Loucy (cell line): Measurements from ENCODE around the gene ARHGEF26.
A peak's percentile ranks its signal among the peaks of the same experiment; 100 is the strongest.

Experiments
- H2AFZ ChIP-seq: fragments of 200-600 bp; sonication (generic); 2 replicates; pipeline ENCODE4 v1.6.0; 2016; ENCODE audit warnings: antibody characterized with exemption, mild to moderate bottlenecking, low read length, moderate library complexity
- H3F3A ChIP-seq: fragments of 200-600 bp; 2 replicates; pipeline ENCODE4 v1.6.0; 2016; ENCODE audit warnings: antibody characterized with exemption, low read depth, mild to moderate bottlenecking
- H3K27me3 ChIP-seq: fragments of 200-600 bp; sonication (generic); 2 replicates; pipeline ENCODE4 v1.6.1; 2014; ENCODE audit warnings: low read length, mild to moderate bottlenecking; ENCODE audit not compliant: insufficient read depth, poor library complexity, severe bottlenecking
- H3K36me3 ChIP-seq: fragments of 200-600 bp; sonication (generic); 2 replicates; pipeline ENCODE4 v1.6.1; 2016; ENCODE audit warnings: low read length; ENCODE audit not compliant: insufficient read depth
- H3K4me1 ChIP-seq: fragments of 200-600 bp; sonication (generic); 2 replicates; pipeline ENCODE4 v1.5.1; 2014; ENCODE audit warnings: low read length, mild to moderate bottlenecking; ENCODE audit not compliant: insufficient read depth, poor library complexity, severe bottlenecking
- H3K4me2 ChIP-seq: fragments of 200-600 bp; sonication (generic); 2 replicates; pipeline ENCODE4 v1.6.0; 2014; ENCODE audit warnings: antibody characterized with exemption, low read length, low read depth, mild to moderate bottlenecking; ENCODE audit not compliant: poor library complexity, severe bottlenecking
- H3K4me3 ChIP-seq: fragments of 200-600 bp; sonication (generic); 2 replicates; pipeline ENCODE4 v1.5.1; 2014; ENCODE audit warnings: low read length, mild to moderate bottlenecking, mixed read lengths; ENCODE audit not compliant: poor library complexity, severe bottlenecking
- H3K79me2 ChIP-seq: fragments of 200-600 bp; sonication (generic); 2 replicates; pipeline ENCODE4 v1.6.1; 2014; ENCODE audit warnings: low read length; ENCODE audit not compliant: insufficient read depth
- H3K9ac ChIP-seq: fragments of 200-600 bp; sonication (generic); 2 replicates; pipeline ENCODE4 v1.6.0; 2014; ENCODE audit warnings: mild to moderate bottlenecking, low read depth, low read length, moderate library complexity; ENCODE audit not compliant: poor library complexity, severe bottlenecking
- H3K9me2 ChIP-seq: fragments of 200-600 bp; sonication (generic); replicated peaks from 2 replicates; pipeline ENCODE4 v1.6.1; 2016; ENCODE audit warnings: low read depth, low read length, mixed read lengths
- H3K9me3 ChIP-seq: fragments of 200-600 bp; sonication (generic); 2 replicates; pipeline ENCODE4 v1.6.1; 2014; ENCODE audit warnings: mild to moderate bottlenecking, antibody characterized with exemption, low read length, low read depth; ENCODE audit not compliant: insufficient read depth
- H4K20me1 ChIP-seq: fragments of 200-600 bp; sonication (generic); 2 replicates; pipeline ENCODE4 v1.6.0; 2014; ENCODE audit warnings: antibody characterized with exemption, low read length, mild to moderate bottlenecking; ENCODE audit not compliant: insufficient read depth, poor library complexity, severe bottlenecking
- EZH2phosphoT487 ChIP-seq: fragments of 200-600 bp; IDR thresholded peaks from 2 replicates; pipeline ENCODE4 v1.6.1; 2018; ENCODE audit warnings: antibody characterized with exemption, mild to moderate bottlenecking, moderate library complexity, borderline replicate concordance
- TF ChIP-seq, protein P1 (sequence below): fragments of 200-600 bp; sonication (generic); conservative IDR thresholded peaks from 2 replicates; pipeline ENCODE4 v1.5.1; 2014; ENCODE audit warnings: mild to moderate bottlenecking, antibody characterized with exemption, low read length

The ARHGEF26 gene

GRCh38 chr3:154191520-154191919 lies 70.3 kb downstream of the ARHGEF26 start:
- Histone ChIP-seq H3K27me3 (no peaks in the 10 kb centered on the region), H3K9ac (no peak overlapping the region), H3K4me3 (no peak overlapping the region), H3K36me3 (no peaks in the 10 kb centered on the region), H3K4me2 (no peak overlapping the region), H2AFZ (peak overlapping the region; percentile 73; the same call in 1 of the 2 replicates), H3K4me1 (peaks cover 83% of the 10 kb centered on the region), H3K79me2 (no peaks in the 10 kb centered on the region), H4K20me1 (no peaks in the 10 kb centered on the region), H3K9me3 (no peaks in the 10 kb centered on the region), H3K9me2 (no peaks in the 10 kb centered on the region), H3F3A (no peaks in the 10 kb centered on the region)
- TF ChIP-seq, protein P1, sequence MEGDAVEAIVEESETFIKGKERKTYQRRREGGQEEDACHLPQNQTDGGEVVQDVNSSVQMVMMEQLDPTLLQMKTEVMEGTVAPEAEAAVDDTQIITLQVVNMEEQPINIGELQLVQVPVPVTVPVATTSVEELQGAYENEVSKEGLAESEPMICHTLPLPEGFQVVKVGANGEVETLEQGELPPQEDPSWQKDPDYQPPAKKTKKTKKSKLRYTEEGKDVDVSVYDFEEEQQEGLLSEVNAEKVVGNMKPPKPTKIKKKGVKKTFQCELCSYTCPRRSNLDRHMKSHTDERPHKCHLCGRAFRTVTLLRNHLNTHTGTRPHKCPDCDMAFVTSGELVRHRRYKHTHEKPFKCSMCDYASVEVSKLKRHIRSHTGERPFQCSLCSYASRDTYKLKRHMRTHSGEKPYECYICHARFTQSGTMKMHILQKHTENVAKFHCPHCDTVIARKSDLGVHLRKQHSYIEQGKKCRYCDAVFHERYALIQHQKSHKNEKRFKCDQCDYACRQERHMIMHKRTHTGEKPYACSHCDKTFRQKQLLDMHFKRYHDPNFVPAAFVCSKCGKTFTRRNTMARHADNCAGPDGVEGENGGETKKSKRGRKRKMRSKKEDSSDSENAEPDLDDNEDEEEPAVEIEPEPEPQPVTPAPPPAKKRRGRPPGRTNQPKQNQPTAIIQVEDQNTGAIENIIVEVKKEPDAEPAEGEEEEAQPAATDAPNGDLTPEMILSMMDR: no peak
- no peak for TF ChIP-seq EZH2phosphoT487

- no peaks in the 10 kb centered on the region for H3F3A ChIP-seq
- no peak overlapping the region for H3K4me2 ChIP-seq
- H3K9me3 ChIP-seq: no peaks in the 10 kb centered on the region
- no peaks in the 10 kb centered on the region for H3K79me2 ChIP-seq
- H3K36me3 ChIP-seq: no peaks in the 10 kb centered on the region
- TF ChIP-seq, protein P1: no peak
- no peak for TF ChIP-seq EZH2phosphoT487
- H2AFZ ChIP-seq: no peak overlapping the region
- no peaks in the 10 kb centered on the region for H4K20me1 ChIP-seq
- H3K9ac ChIP-seq: no peak overlapping the region
- H3K27me3 ChIP-seq: no peaks in the 10 kb centered on the region
- no peak overlapping the region for H3K4me3 ChIP-seq
- no peaks in the 10 kb centered on the region for H3K9me2 ChIP-seq
- H3K4me1 ChIP-seq: peaks cover 83% of the 10 kb centered on the region
These were observed 71.0 kb downstream of the ARHGEF26 start for GRCh38 chr3:154192225-154192624.

DNA sequence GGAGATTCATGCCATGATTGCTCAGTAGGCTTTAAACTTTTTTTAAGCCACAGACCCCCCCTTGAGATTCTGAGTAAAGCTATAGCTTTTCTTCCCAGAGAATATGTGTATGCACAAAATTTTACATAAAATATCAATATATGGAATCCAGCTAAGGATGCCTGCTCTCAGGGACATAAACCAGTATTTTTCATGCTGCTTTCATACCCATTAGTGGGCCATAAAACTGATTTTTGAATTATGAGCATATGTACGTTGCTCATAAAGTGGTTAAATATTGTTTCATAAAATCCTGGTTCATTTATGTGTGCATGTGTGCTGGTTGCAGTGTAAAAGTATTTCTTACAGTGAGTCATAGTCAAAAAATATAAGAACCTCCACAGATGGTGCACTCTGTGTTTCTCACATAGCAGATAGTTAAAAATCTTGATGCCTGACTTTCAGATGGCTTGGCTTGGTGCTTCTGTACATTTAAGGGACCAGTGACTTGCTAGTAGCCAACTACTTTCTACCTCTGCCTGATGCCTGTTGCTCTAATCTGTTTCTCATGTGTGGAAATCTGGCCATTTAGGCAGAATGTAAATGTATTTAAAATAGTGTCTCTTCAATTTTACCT lies 71.9 kb downstream of the ARHGEF26 start:
- no peaks in the 10 kb centered on the region for H3F3A ChIP-seq

More for the DNA sequence above, 71.9 kb downstream of the ARHGEF26 start:
- Histone ChIP-seq H2AFZ (no peak overlapping the region; the same call in 1 of the 2 replicates), H3K4me2 (peak overlapping the region; percentile 2), H3K9me3 (no peaks in the 10 kb centered on the region), H3K4me3 (no peak overlapping the region), H3K4me1 (peaks cover 75% of the 10 kb centered on the region), H3K9ac (no peak overlapping the region), H3K36me3 (no peaks in the 10 kb centered on the region), H3K79me2 (no peaks in the 10 kb centered on the region), H3K27me3 (no peaks in the 10 kb centered on the region), H3K9me2 (no peaks in the 10 kb centered on the region), H4K20me1 (no peaks in the 10 kb centered on the region)
- TF ChIP-seq EZH2phosphoT487: no peak
- TF ChIP-seq, protein P1: no peak
